NB4 (cell line): Measurements from ENCODE around the gene MRPL44.

ENCODE experiments used
- CTCF ChIP-seq: IDR thresholded peaks from one replicate; pipeline ENCODE4 v1.5.1; 2012; ENCODE audit warnings: low read depth, low read length
- POLR2A ChIP-seq: IDR thresholded peaks from 2 replicates; pipeline ENCODE4 v1.6.1; 2011; ENCODE audit warnings: mild to moderate bottlenecking; ENCODE audit not compliant: insufficient read length; ENCODE audit errors: extremely low read depth

- no peak for TF ChIP-seq CTCF
- TF ChIP-seq POLR2A = no peak
Observed at GRCh38 chr2:223989856-223990232, 32.6 kb downstream of the MRPL44 start.
